ENCODE measurements around the gene TCERG1L. TPM values are rescaled to one million over a fixed set of nuclear protein-coding genes. Genes with fewer than 3 reads are reported as not detected.

TCERG1L gene
- total and polyA plus RNA-seq, 9 of the 15 experiments (the other 6 are each of a cell fraction or from before 2014, with no cell fraction given) = not detected

GRCh38 chr10:131332821-131333220 lies 21.3 kb upstream of the TCERG1L start (continued):
- no peak for TF ChIP-seq THAP12 (CRISPR knock-in tag; IDR thresholded peaks at IDR 0.05)
- no peak for TF ChIP-seq ZNF280A (IDR thresholded peaks at IDR 0.05; ENCODE audit: low read depth, partially characterized antibody)
- TF ChIP-seq CTCFL (IDR thresholded peaks at IDR 0.05; ENCODE audit: borderline replicate concordance, insufficient read depth, low read depth, low read length, poor library complexity, severe bottlenecking) = no peak
- no peak for TF ChIP-seq ZNF232 (CRISPR knock-in tag; IDR thresholded peaks at IDR 0.05)
- TF ChIP-seq PHTF2 (CRISPR knock-in tag; IDR thresholded peaks at IDR 0.05) = no peak
- no peak for TF ChIP-seq C11orf30 (IDR thresholded peaks at IDR 0.05; ENCODE audit: low read depth)
- no peak for TF ChIP-seq PRMT5 (CRISPR knock-in tag; IDR thresholded peaks at IDR 0.05)
- TF ChIP-seq ESRRA (IDR thresholded peaks at IDR 0.05; ENCODE audit: borderline replicate concordance, low read depth) = no peak
